Natural killer cell treated with Interleukin-12 subunit alpha and Interleukin-12 subunit beta and Interleukin-15 and Interleukin-18, amount 100 ng/mL, for 72 hours (primary cell): ENCODE data around the gene NAP1L5. TPM values are rescaled to one million over a fixed set of nuclear protein-coding genes. Genes with fewer than 3 reads are reported as not detected.

ENCODE experiments used
- ATAC-seq, 2 donors: fragments of 150-1000 bp; cut with Tn5 transposase in 1 of 2; sonication (Bioruptor Pico), chemical (Tn5 transposase) in 1 of 2; 2 replicates each; pipeline ENCODE4 v1.10.0; 2021
- DNase-seq: peaks from one replicate; pipeline ENCODE4 v3.0.0; 2022; ENCODE audit warnings: low spot score
- H3K27ac Mint-ChIP-seq, 2 donors: 1 replicate in 1 of 2; 2 replicates in 1 of 2; pipeline ENCODE4 v1.8.0; 2022; ENCODE audit warnings: mixed read lengths in 2 of 2, mild to moderate bottlenecking in 1 of 2, moderate library complexity in 1 of 2
- H3K27me3 Mint-ChIP-seq, 2 donors: 1 replicate in 1 of 2; 2 replicates in 1 of 2; pipeline ENCODE4 v1.8.0; 2022; ENCODE audit warnings: mixed read lengths in 2 of 2
- H3K36me3 Mint-ChIP-seq: one replicate; pipeline ENCODE4 v1.8.0; 2022; ENCODE audit warnings: mixed read lengths
- H3K4me1 Mint-ChIP-seq, 2 donors: 1 replicate in 1 of 2; 2 replicates in 1 of 2; pipeline ENCODE4 v1.8.0; 2022; ENCODE audit warnings: low read depth in 2 of 2, mixed read lengths in 2 of 2, mild to moderate bottlenecking in 1 of 2
- H3K4me3 Mint-ChIP-seq: one replicate; pipeline ENCODE4 v1.8.0; 2022; ENCODE audit warnings: mixed read lengths
- H3K9me3 Mint-ChIP-seq: 2 replicates; pipeline ENCODE4 v1.8.0; 2022; ENCODE audit warnings: mixed read lengths
- total RNA-seq, 2 donors: library from RNA; stranded (reverse); gene quantifications; one replicate each; pipeline ENCODE4 v1.2.3, GENCODE V29; 2022

NAP1L5 gene
- total RNA-seq, 2 donors from 2014 or later, result 4.6 to 7.5 TPM

DNA sequence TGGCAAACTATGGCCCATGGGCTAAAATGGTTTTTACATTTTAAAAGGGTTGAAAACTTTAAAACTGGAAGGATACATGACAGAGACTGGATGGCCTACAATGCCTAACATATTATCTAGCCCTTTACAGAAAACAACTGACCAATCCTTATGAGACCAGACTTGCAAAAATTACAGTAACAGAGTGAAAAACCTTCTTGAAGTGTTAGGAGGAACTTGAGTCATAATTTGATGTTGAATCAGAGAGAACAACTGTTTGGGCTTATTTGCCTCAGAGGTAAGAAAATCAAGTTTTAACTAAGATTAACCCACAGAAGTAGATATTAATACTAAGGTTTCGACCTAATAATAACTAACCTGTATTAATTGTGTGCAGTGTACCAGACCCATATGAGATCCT lies 12.4 kb upstream of the NAP1L5 start:
- DNase-seq (no peak), ATAC-seq (peak in 1 of 2 donors; percentile 54)
- Mint-ChIP-seq H3K27me3 (no peaks in the 10 kb centered on the region), H3K9me3 (no peaks in the 10 kb centered on the region), H3K36me3 (peaks cover 37% of the 10 kb centered on the region), H3K4me1 (peaks cover 0 to 5% of the 10 kb centered on the region in 2 donors), H3K27ac (no peak overlapping the region), H3K4me3 (no peak overlapping the region)

DNA sequence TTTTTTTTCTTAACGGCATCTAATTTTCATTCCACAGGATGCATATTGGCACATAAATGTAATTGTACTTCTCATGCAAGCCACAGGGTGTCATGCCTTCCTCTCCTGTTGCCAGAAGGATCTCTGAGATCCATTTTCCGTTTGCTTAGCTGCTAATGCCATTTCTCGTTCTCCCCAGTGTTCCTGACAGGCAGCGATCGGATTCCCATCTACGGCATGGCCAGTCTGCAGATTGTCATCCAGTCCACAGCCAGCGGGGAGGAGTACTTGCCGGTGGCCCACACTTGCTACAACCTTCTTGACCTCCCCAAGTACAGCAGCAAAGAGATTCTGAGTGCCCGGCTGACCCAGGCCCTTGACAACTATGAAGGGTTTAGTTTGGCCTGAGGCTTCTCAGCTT lies 8.9 kb upstream of the NAP1L5 start:
- ATAC-seq, result no peak
- no peak overlapping the region for H3K27ac Mint-ChIP-seq
- DNase-seq, result no peak
- no peaks in the 10 kb centered on the region for H3K27me3 Mint-ChIP-seq
- H3K9me3 Mint-ChIP-seq, result no peaks in the 10 kb centered on the region
- H3K4me1 Mint-ChIP-seq, result peaks cover 0 to 5% of the 10 kb centered on the region in 2 donors
- H3K36me3 Mint-ChIP-seq, result peaks cover 15% of the 10 kb centered on the region
- H3K4me3 Mint-ChIP-seq, result no peak overlapping the region

DNA sequence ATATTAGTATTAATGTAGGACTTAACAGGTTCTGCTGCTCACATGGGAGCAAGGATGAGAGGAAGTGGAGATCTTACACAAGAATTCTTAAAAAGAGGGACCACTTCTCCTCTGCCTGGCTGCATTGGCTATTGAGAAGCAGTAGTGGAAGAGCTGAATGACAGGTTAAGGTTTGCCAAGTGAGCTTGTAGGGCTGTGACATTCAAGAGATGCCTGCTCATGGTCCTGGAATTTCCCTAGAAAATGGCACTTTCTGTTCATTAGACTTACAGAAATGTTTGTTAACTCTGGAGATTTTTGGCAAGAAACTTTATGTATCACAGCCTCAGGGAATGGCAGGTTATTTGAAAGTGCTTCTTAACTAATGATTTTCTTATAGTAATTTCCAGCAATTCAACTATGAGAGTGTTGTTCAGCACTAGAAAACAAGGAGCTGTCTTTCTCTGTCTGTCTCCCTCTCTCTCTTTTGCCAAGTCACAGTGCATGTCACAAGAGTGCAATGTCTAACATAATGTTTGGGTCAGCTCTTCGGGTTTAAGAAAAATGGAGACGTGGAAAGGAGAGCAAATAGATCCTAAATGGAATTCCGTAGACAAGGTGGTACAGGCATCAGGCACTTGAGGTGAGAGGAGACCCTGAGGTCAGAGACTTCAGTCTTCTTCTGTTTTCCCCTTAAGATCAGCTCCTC lies 8.3 kb upstream of the NAP1L5 start:
- DNase-seq (no peak), ATAC-seq (no peak)
- peaks cover 14% of the 10 kb centered on the region for H3K36me3 Mint-ChIP-seq
- H3K27me3 Mint-ChIP-seq, result no peaks in the 10 kb centered on the region
- H3K4me1 Mint-ChIP-seq, result peaks cover 0 to 5% of the 10 kb centered on the region in 2 donors
- H3K9me3 Mint-ChIP-seq, result no peaks in the 10 kb centered on the region
- no peak overlapping the region for H3K4me3 Mint-ChIP-seq
- H3K27ac Mint-ChIP-seq, result no peak overlapping the region

DNA sequence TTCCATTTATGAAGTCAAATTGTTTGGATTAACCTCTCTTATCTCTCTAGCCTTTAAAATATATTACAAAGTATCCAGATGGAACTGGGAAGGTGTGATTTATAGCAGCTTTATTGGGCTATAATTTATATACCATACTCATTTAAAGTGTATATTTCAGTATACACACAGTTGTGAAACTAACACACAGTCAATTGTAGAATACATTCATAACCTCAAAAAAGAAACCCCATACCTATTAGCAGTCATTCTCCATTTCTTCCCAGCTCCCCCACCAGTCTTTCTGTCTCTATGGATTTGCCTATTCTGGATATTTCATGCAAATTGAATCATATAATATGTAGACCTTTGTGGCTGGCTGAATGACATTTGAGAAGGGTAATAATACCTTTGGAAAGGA lies 7.6 kb upstream of the NAP1L5 start:
- Mint-ChIP-seq H3K4me3 (no peak overlapping the region), H3K36me3 (peaks cover 14% of the 10 kb centered on the region), H3K9me3 (no peaks in the 10 kb centered on the region), H3K27ac (no peak overlapping the region), H3K27me3 (no peaks in the 10 kb centered on the region), H3K4me1 (peaks cover 0 to 5% of the 10 kb centered on the region in 2 donors)
- ATAC-seq (peak in 1 of 2 donors; percentile 36), DNase-seq (no peak)

DNA sequence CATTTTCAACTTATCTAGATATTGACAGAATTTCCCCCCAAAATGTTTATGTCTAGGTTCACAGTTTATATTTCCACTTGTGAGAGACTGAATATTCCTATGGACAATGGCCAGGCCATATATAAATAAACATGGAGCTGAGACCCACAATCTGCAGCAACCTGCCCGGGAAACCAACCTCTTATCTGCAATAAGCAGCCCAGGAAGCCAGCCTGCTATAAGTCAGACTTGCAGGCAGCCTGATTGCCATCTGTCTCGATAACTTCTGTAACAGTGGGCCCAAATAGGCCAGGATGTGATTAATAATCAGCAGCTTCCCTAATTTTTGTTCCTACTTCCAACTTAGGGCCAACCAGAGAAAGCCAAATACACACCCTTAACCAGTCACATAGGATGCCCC lies 5.2 kb upstream of the NAP1L5 start:
- H3K36me3 Mint-ChIP-seq, result peaks cover 9% of the 10 kb centered on the region
- peaks cover 7 to 9% of the 10 kb centered on the region in 2 donors for H3K4me1 Mint-ChIP-seq
- H3K9me3 Mint-ChIP-seq, result peaks cover 3% of the 10 kb centered on the region
- H3K4me3 Mint-ChIP-seq, result no peak overlapping the region
- ATAC-seq, result no peak
- no peak overlapping the region for H3K27ac Mint-ChIP-seq
- H3K27me3 Mint-ChIP-seq, result no peaks in the 10 kb centered on the region
- no peak for DNase-seq

DNA sequence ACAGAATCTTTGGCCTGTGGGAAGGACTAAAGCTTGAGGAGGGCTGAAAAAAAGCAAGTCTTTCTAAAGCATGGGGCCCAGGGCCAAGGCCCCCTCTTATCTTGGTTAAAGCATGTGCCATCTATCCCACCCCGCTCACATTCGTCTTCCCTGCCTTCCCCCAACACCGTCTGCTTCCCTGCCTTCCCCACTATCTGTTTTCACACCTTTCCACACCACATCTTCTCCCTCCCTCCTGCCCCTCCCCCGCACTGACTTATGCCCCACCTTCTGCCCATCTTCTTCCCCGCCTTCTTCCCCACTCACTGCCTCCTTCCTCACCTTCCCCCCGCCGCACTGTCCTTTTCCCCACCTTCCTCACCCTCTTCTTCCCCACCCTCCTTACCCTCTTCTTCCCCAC lies 890 bp upstream of the NAP1L5 start:
- H3K27ac Mint-ChIP-seq, result peak overlapping the region; percentile 71 to 86
- no peak overlapping the region for H3K4me3 Mint-ChIP-seq
- H3K27me3 Mint-ChIP-seq, result no peaks in the 10 kb centered on the region
- ATAC-seq, result no peak
- peaks cover 11 to 18% of the 10 kb centered on the region in 2 donors for H3K4me1 Mint-ChIP-seq
- DNase-seq, result no peak
- H3K36me3 Mint-ChIP-seq, result no peaks in the 10 kb centered on the region
- peaks cover 3% of the 10 kb centered on the region for H3K9me3 Mint-ChIP-seq

DNA sequence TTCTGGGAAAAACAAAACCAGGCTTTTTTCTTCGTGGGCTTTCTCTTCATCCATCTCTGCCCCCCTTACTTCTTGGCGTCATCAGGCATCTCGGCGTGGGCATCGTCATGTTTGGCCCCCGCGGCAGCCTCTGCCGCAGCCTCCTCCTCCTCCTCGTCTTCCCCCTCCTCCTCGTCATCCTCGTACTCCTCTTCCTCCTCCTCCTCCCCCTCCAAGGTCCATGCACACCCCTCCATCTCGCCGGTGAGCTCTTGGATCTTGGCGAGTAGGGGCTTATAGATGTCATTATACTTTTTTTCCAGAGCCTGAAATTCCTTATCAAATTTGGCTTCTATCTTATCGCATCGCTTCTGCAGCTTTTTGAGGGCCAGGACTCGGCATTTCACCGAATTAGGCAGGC lies 488 bp downstream of the NAP1L5 start:
- Mint-ChIP-seq H3K4me1 (peaks cover 11 to 18% of the 10 kb centered on the region in 2 donors), H3K36me3 (no peaks in the 10 kb centered on the region), H3K9me3 (peaks cover 3% of the 10 kb centered on the region), H3K27me3 (no peaks in the 10 kb centered on the region), H3K4me3 (peak overlapping the region; percentile 90), H3K27ac (peak overlapping the region; percentile 71 to 86)
- ATAC-seq (peak in 1 of 2 donors; percentile 44), DNase-seq (no peak)

DNA sequence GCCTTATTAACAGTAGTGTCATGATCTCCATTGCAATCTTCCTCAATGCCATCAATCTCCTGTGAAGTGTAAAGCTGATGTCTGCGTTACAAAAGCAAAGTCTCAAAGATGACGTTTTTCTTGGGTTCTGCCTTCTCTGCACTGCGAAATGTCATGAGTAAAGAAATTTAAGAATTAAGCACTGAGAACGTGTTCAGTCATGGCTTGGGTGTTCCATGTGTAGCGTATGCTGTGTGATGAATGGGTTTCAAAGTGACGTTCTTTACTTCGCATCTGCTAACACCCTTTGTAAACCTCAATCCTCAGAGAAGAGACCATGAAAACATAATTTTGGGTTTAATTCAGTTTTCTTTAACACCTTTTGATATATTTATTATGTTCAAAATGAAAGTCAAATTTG lies 999 bp downstream of the NAP1L5 start:
- Mint-ChIP-seq H3K4me1 (peaks cover 11 to 18% of the 10 kb centered on the region in 2 donors), H3K4me3 (peak overlapping the region; percentile 90), H3K36me3 (no peaks in the 10 kb centered on the region), H3K27ac (peak overlapping the region; percentile 71 to 86), H3K9me3 (peaks cover 3% of the 10 kb centered on the region), H3K27me3 (no peaks in the 10 kb centered on the region)
- no peak for DNase-seq
- ATAC-seq, result no peak

DNA sequence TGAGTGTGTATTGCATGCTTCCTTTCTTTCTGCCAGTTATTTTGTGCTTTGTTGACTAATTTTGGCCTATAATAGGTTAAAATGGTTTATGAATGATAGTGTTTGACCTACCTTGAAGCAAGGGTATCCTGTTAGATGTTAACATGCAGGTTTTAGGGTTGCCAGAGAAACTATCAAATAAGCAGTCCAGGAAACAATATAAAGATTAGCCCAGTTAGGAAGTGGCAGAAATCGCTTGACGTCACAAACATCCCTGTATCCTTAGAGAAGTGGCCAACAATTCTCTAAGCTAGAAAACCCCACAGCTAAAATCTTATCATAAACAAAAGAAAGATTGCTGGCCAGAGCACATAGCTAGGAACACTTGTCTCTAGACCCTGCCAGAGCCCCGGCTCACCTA lies 3.8 kb downstream of the NAP1L5 start:
- no peaks in the 10 kb centered on the region for H3K27me3 Mint-ChIP-seq
- no peak for ATAC-seq
- H3K9me3 Mint-ChIP-seq, result no peaks in the 10 kb centered on the region
- H3K27ac Mint-ChIP-seq, result no peak overlapping the region
- H3K36me3 Mint-ChIP-seq, result peaks cover 5% of the 10 kb centered on the region
- DNase-seq, result no peak
- no peak overlapping the region for H3K4me3 Mint-ChIP-seq
- peaks cover 7 to 17% of the 10 kb centered on the region in 2 donors for H3K4me1 Mint-ChIP-seq

DNA sequence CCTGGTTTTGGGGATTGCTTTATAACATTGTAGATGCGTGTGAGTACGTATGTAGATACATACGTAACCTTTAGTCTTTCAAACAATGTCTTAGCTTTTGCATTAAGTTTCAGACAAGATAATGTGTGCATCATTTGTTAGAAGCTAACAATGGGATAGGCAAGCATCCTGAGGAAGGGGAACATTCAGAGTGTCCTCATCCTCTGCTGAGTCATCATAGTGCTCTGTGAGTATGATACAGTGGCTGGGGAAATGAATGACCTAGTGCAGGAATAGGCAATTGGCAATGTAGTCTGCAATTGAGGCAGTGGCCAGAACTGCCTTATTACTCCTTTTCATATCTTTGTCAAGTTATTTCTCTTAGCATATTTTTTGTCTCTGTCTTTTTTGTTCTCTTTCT lies 7.3 kb downstream of the NAP1L5 start:
- H3K27me3 Mint-ChIP-seq, result no peaks in the 10 kb centered on the region
- DNase-seq (no peak), ATAC-seq (no peak)
- peaks cover 10% of the 10 kb centered on the region for H3K36me3 Mint-ChIP-seq
- peaks cover 0 to 4% of the 10 kb centered on the region in 2 donors for H3K4me1 Mint-ChIP-seq
- H3K4me3 Mint-ChIP-seq, result no peak overlapping the region
- no peaks in the 10 kb centered on the region for H3K9me3 Mint-ChIP-seq
- no peak overlapping the region for H3K27ac Mint-ChIP-seq

DNA sequence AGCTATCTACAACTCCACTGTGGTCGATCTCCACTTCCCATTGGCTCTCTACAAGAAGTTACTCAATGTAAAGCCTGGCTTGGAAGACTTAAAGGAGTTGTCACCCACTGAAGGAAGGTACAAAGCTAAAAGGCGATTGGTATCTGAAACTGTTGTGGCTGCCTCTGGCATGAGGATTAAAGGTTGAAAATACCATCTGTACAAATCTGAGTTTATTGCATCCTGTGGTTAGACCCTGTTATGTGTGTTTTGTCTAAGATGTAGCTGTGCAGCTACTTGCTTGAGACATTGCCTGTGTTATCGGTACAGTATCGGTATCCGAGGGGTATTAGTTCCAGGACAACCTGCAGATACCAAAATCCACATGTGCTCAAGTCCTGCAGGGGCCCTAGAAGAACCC lies 16.4 kb downstream of the NAP1L5 start:
- no peaks in the 10 kb centered on the region for H3K9me3 Mint-ChIP-seq
- no peaks in the 10 kb centered on the region for H3K4me1 Mint-ChIP-seq
- no peak for ATAC-seq
- H3K27ac Mint-ChIP-seq, result no peak overlapping the region
- H3K27me3 Mint-ChIP-seq, result no peaks in the 10 kb centered on the region
- DNase-seq, result no peak
- peaks cover 31% of the 10 kb centered on the region for H3K36me3 Mint-ChIP-seq
- H3K4me3 Mint-ChIP-seq, result no peak overlapping the region

DNA sequence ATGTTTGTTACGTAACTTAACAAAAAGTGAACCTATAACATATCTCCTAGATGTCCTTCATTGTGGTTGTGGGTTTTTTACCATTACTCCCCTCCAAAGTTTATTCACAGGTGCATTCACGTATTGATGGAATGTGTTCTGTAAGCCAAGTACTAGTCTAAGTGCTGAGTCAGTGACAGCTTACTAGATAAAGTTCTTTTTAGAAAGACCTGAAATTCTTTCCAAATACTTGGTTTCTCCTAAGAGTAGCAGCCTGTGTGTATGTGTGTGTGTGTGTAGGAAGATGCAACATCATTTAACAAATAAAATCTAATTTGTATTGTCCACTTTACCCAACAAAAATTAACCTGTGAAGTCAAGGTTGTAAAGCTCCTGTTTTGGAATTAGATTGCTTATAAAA lies 22.1 kb downstream of the NAP1L5 start:
- H3K27ac Mint-ChIP-seq, result peak overlapping the region in 1 of 2 donors; percentile 33
- DNase-seq (no peak), ATAC-seq (no peak)
- H3K4me1 Mint-ChIP-seq, result peaks cover 0 to 2% of the 10 kb centered on the region in 2 donors
- H3K36me3 Mint-ChIP-seq, result peaks cover 16% of the 10 kb centered on the region
- no peaks in the 10 kb centered on the region for H3K27me3 Mint-ChIP-seq
- H3K4me3 Mint-ChIP-seq, result no peak overlapping the region
- no peaks in the 10 kb centered on the region for H3K9me3 Mint-ChIP-seq

DNA sequence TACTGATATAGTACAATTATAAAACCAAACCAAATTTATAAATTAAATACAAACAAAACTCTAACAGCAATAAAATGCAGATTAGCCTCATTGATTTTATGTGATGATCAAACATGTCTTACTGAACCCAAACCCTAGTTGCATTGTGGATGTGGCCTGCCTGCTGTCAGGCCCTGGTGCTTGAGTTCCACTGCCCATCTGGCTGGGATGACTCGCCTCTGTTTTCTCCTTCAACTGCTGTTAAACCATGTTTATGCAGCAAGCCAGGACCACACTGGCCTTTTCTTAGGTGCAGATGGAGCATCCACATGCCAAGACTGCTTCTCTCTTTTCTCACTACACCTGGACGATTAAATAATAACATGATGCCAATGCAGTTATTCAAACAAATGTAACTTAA lies 22.6 kb downstream of the NAP1L5 start:
- peaks cover 0 to 2% of the 10 kb centered on the region in 2 donors for H3K4me1 Mint-ChIP-seq
- DNase-seq, result no peak
- H3K27me3 Mint-ChIP-seq, result no peaks in the 10 kb centered on the region
- no peak overlapping the region for H3K4me3 Mint-ChIP-seq
- H3K9me3 Mint-ChIP-seq, result no peaks in the 10 kb centered on the region
- H3K36me3 Mint-ChIP-seq, result peaks cover 16% of the 10 kb centered on the region
- no peak overlapping the region for H3K27ac Mint-ChIP-seq
- no peak for ATAC-seq

DNA sequence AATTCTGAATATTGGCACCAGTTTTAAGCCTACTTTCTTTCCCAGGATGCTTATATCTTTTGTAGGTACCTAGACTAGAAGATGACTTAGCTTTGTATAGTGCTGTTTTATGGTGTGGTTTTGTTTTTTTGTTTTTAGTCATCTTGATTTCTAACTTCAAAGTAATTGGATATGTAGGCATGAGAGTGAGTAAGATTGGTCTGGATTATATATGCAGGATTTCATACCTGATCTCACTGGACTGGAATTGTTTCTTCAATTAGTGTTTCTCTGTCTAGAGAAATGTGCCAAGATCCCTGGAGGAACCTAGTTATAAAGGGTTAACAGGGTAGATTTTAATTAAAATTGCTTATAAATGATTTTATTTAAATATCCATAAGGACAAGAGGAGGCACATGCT lies 23.1 kb downstream of the NAP1L5 start:
- DNase-seq (no peak), ATAC-seq (no peak)
- no peaks in the 10 kb centered on the region for H3K27me3 Mint-ChIP-seq
- no peak overlapping the region for H3K27ac Mint-ChIP-seq
- H3K4me3 Mint-ChIP-seq, result no peak overlapping the region
- H3K4me1 Mint-ChIP-seq, result peaks cover 0 to 2% of the 10 kb centered on the region in 2 donors
- peaks cover 14% of the 10 kb centered on the region for H3K36me3 Mint-ChIP-seq
- no peaks in the 10 kb centered on the region for H3K9me3 Mint-ChIP-seq

DNA sequence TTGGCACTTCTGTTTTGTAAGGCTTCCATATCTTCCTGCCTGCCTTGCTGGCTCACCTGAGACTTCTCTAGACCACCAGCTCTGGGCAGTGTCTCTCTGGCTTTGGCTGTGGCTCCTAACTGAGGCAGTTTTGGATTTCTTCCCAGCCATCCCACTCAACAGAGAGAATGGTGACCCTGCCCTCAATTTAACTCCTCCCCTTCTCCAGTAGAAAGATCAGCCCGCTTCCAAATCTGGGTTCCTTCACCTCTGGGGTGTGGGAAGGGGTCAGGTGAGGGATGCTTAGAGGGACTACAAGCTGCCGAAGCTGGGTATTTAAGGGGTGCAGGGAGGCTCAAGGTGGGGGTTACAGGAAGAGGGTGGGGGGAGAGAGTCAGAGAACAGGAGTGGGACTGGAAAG lies 23.7 kb downstream of the NAP1L5 start:
- ATAC-seq (no peak), DNase-seq (no peak)
- H3K4me3 Mint-ChIP-seq, result no peak overlapping the region
- no peak overlapping the region for H3K27ac Mint-ChIP-seq
- H3K36me3 Mint-ChIP-seq, result peaks cover 8% of the 10 kb centered on the region
- peaks cover 0 to 2% of the 10 kb centered on the region in 2 donors for H3K4me1 Mint-ChIP-seq
- no peaks in the 10 kb centered on the region for H3K9me3 Mint-ChIP-seq
- no peaks in the 10 kb centered on the region for H3K27me3 Mint-ChIP-seq
